WTC11 (cell line): ENCODE measurements around the gene GRIK5. TPM values are rescaled to one million over a fixed set of nuclear protein-coding genes. Genes with fewer than 3 reads are reported as not detected.

Experiments used
- ATAC-seq: fragments of 200-7000 bp; cut with Tn5 transposase; 2 replicates; pipeline ENCODE4 v1.10.0; 2021; ENCODE audit warnings: mild to moderate bottlenecking, moderate library complexity
- CTCF ChIA-PET: fragments of 300-600 bp; sonication (Branson Sonifier 250); formaldehyde crosslinking; loops from one replicate; lab custom pipeline; 2021; ENCODE audit warnings: antibody characterized with exemption; lab: Charles Lee
- POLR2A ChIA-PET: fragments of 350-600 bp; sonication (Branson Sonifier 250); formaldehyde crosslinking; loops from one replicate; lab custom pipeline; 2021; ENCODE audit warnings: antibody characterized with exemption; lab: Charles Lee
- DNase-seq: peaks from one replicate; pipeline ENCODE4 v3.0.0; 2021; ENCODE audit warnings: low spot score
- H3K27ac Mint-ChIP-seq: 2 replicates; pipeline ENCODE4 v1.8.0; 2021; ENCODE audit warnings: mixed read lengths
- H3K27me3 Mint-ChIP-seq: 2 replicates; pipeline ENCODE4 v1.8.0; 2021; ENCODE audit warnings: low read depth, mild to moderate bottlenecking, moderate library complexity, mixed read lengths
- H3K36me3 Mint-ChIP-seq: 2 replicates; pipeline ENCODE4 v1.8.0; 2021; ENCODE audit warnings: mixed read lengths
- H3K4me1 Mint-ChIP-seq: 2 replicates; pipeline ENCODE4 v1.8.0; 2022; ENCODE audit warnings: mixed read lengths
- H3K4me3 Mint-ChIP-seq: 2 replicates; pipeline ENCODE4 v1.8.0; 2021; ENCODE audit warnings: mild to moderate bottlenecking, moderate library complexity, mixed read lengths
- H3K9me3 Mint-ChIP-seq: 2 replicates; pipeline ENCODE4 v1.8.0; 2021; ENCODE audit warnings: mixed read lengths
- AR ChIP-seq: fragments of 250-450 bp; sonication (Bioruptor Pico); IDR thresholded peaks from 2 replicates; pipeline ENCODE4 v1.9.0; 2021; ENCODE audit warnings: mild to moderate bottlenecking
- ATF1 ChIP-seq: sonication (generic); formaldehyde crosslinking; IDR thresholded peaks from 2 replicates; pipeline ENCODE4 v1.8.1; 2023; ENCODE audit warnings: mild to moderate bottlenecking, moderate library complexity, missing genetic modification reagents
- CDX4 ChIP-seq: fragments of 250-450 bp; sonication (Bioruptor Pico); IDR thresholded peaks from 2 replicates; pipeline ENCODE4 v1.9.0; 2021; ENCODE audit warnings: moderate library complexity, mild to moderate bottlenecking, inconsistent platforms, borderline replicate concordance
- CREB1 ChIP-seq: sonication (generic); formaldehyde crosslinking; IDR thresholded peaks from 2 replicates; pipeline ENCODE4 v1.8.0; 2023; ENCODE audit warnings: mild to moderate bottlenecking, missing genetic modification reagents
- CTCF ChIP-seq: fragments of 200-600 bp; IDR thresholded peaks from 2 replicates; pipeline ENCODE4 v1.8.0; 2022; ENCODE audit warnings: antibody characterized with exemption
- ERG ChIP-seq: fragments of 250-450 bp; sonication (Bioruptor Pico); IDR thresholded peaks from 2 replicates; pipeline ENCODE4 v1.8.0; 2021; ENCODE audit warnings: mild to moderate bottlenecking
- ETV6 ChIP-seq: sonication (generic); formaldehyde crosslinking; IDR thresholded peaks from 2 replicates; pipeline ENCODE4 v1.8.1; 2022; ENCODE audit warnings: mild to moderate bottlenecking, missing genetic modification reagents
- KAT7 ChIP-seq: sonication (generic); formaldehyde crosslinking; IDR thresholded peaks from 2 replicates; pipeline ENCODE4 v1.8.1; 2023; ENCODE audit warnings: missing genetic modification reagents, mild to moderate bottlenecking, borderline replicate concordance
- MLX ChIP-seq: sonication (generic); formaldehyde crosslinking; IDR thresholded peaks from 2 replicates; pipeline ENCODE4 v1.8.1; 2023; ENCODE audit warnings: mild to moderate bottlenecking, missing genetic modification reagents, moderate library complexity
- TEAD1 ChIP-seq: sonication (generic); formaldehyde crosslinking; IDR thresholded peaks from 2 replicates; pipeline ENCODE4 v1.8.0; 2022; ENCODE audit warnings: mild to moderate bottlenecking, missing genetic modification reagents
- USF1 ChIP-seq: sonication (generic); formaldehyde crosslinking; IDR thresholded peaks from 2 replicates; pipeline ENCODE4 v1.8.0; 2022; ENCODE audit warnings: mild to moderate bottlenecking, missing genetic modification reagents
- USF2 ChIP-seq: sonication (generic); formaldehyde crosslinking; IDR thresholded peaks from 2 replicates; pipeline ENCODE4 v1.8.1; 2023; ENCODE audit warnings: mild to moderate bottlenecking, missing genetic modification reagents, moderate library complexity
- ZBTB43 ChIP-seq: sonication (generic); formaldehyde crosslinking; IDR thresholded peaks from 2 replicates; pipeline ENCODE4 v1.8.1; 2023; ENCODE audit warnings: mild to moderate bottlenecking, missing genetic modification reagents
- ZNF317 ChIP-seq: sonication (generic); formaldehyde crosslinking; IDR thresholded peaks from 2 replicates; pipeline ENCODE4 v1.8.1; 2023; ENCODE audit warnings: low read depth, mild to moderate bottlenecking, moderate library complexity, missing genetic modification reagents, borderline replicate concordance
- ZNF396 ChIP-seq: fragments of 250-450 bp; sonication (Bioruptor Pico); IDR thresholded peaks from 2 replicates; pipeline ENCODE4 v1.8.0; 2021; ENCODE audit warnings: mild to moderate bottlenecking, moderate library complexity, borderline replicate concordance
- ZNF425 ChIP-seq: fragments of 250-450 bp; sonication (Bioruptor Pico); conservative IDR thresholded peaks from 2 replicates; pipeline ENCODE4 v1.9.0; 2021; ENCODE audit warnings: mild to moderate bottlenecking
- ZNF512 ChIP-seq: sonication (generic); formaldehyde crosslinking; IDR thresholded peaks from 2 replicates; pipeline ENCODE4 v1.8.1; 2022; ENCODE audit warnings: missing genetic modification reagents, borderline replicate concordance
- ZNF532 ChIP-seq: fragments of 250-450 bp; sonication (Bioruptor Pico); IDR thresholded peaks from 2 replicates; pipeline ENCODE4 v1.9.0; 2021; ENCODE audit warnings: mild to moderate bottlenecking, borderline replicate concordance
- total RNA-seq: library from RNA; stranded (reverse); gene quantifications from 3 replicates; pipeline ENCODE4 v1.2.3, GENCODE V29; 2021

The GRIK5 gene
- total RNA-seq, 1 experiment from 2014 or later: 52.3 TPM

- POLR2A ChIA-PET: no interaction called here
- CTCF ChIA-PET: interaction anchor here (1.0 to 2.8 kb wide), 2 partner anchors 10 to 15 kb away, joined by 4 to 13 read pairs; no protein-coding TSS in a partner anchor
Measured at GRCh38 chr19:42038666-42039065, 31.3 kb downstream of the GRIK5 start.

More at GRCh38 chr19:42038666-42039065, 31.3 kb downstream of the GRIK5 start:
- ATAC-seq (no peak), DNase-seq (no peak)
- Mint-ChIP-seq H3K27ac (no peak overlapping the region), H3K4me1 (peaks cover 9% of the 10 kb centered on the region), H3K4me3 (no peak overlapping the region), H3K27me3 (no peaks in the 10 kb centered on the region), H3K36me3 (peaks cover 45% of the 10 kb centered on the region), H3K9me3 (no peaks in the 10 kb centered on the region)
- TF ChIP-seq AR (CRISPR knock-in tag): no peak
- no peak for TF ChIP-seq TEAD1
- TF ChIP-seq ZNF317 (CRISPR knock-in tag): no peak
- no peak for TF ChIP-seq KAT7 (CRISPR knock-in tag)
- no peak for TF ChIP-seq ATF1
- TF ChIP-seq ZNF425 (CRISPR knock-in tag): no peak
- TF ChIP-seq ZBTB43 (CRISPR knock-in tag): no peak
- TF ChIP-seq ZNF512 (CRISPR knock-in tag): no peak
- no peak for TF ChIP-seq ERG (CRISPR knock-in tag)
- TF ChIP-seq ETV6 (CRISPR knock-in tag): no peak
- no peak for TF ChIP-seq USF1 (CRISPR knock-in tag)
- no peak for TF ChIP-seq MLX (CRISPR knock-in tag)
- TF ChIP-seq ZNF396 (CRISPR knock-in tag): no peak
- TF ChIP-seq CREB1 (CRISPR knock-in tag): no peak
- TF ChIP-seq USF2: no peak
- TF ChIP-seq CDX4 (CRISPR knock-in tag): no peak
- no peak for TF ChIP-seq ZNF532
- TF ChIP-seq CTCF: no peak
